Nephron (organoid): Measurements from ENCODE around the gene C14orf180.
"Not testable (repeated sequence)": the region's sequence is repeated elsewhere in the genome, so short reads cannot be mapped to it uniquely, and the experiment has no call there.

Experiments
- H3K27ac Mint-ChIP-seq, 3 experiments: 2 replicates each; pipeline ENCODE4 v1.8.0; 2020; ENCODE audit warnings: mixed read lengths in 3 of 3, mild to moderate bottlenecking in 2 of 3, moderate library complexity in 1 of 3
- H3K27me3 Mint-ChIP-seq: 2 replicates; pipeline ENCODE4 v1.8.0; 2021; ENCODE audit warnings: low read depth, mild to moderate bottlenecking, moderate library complexity, mixed read lengths
- H3K36me3 Mint-ChIP-seq: 2 replicates; pipeline ENCODE4 v1.8.0; 2020; ENCODE audit warnings: low read depth, mixed read lengths
- H3K4me1 Mint-ChIP-seq: 2 replicates; pipeline ENCODE4 v1.8.0; 2020; ENCODE audit warnings: mixed read lengths
- H3K4me3 Mint-ChIP-seq, 3 experiments: 2 replicates each; pipeline ENCODE4 v1.8.0; 2020; ENCODE audit warnings: mild to moderate bottlenecking in 3 of 3, mixed read lengths in 3 of 3, moderate library complexity in 2 of 3
- H3K9me3 Mint-ChIP-seq: 2 replicates; pipeline ENCODE4 v1.8.0; 2020; ENCODE audit warnings: mixed read lengths
- TF ChIP-seq, protein P1 (sequence below), 3 experiments: fragments of 200-600 bp; sonication (generic); IDR thresholded peaks; one replicate each; pipeline ENCODE4 v1.5.0; 2021; ENCODE audit warnings: antibody characterized with exemption in 3 of 3; ENCODE audit not compliant: unreplicated experiment in 3 of 3

C14orf180 gene

DNA sequence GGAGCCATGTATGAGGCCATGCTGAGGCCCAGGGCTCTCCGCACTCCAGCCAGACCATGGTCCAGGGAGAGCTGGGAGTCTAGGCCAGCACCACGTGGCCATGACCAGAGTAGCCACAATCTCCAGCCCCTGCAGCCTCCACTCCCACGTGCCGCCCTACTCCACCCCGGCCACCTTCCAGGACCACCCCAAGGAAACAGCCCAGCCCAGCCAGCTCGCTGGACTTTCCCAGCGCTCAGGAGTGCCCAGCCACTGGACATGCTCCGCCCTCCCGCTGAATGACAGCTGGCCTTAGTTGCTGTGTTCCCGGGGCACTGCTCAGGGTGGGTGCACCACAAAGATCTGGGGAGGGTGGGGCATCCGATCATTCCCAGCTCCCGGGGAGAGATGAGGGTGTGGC is 2.1 kb upstream of the C14orf180 start:
- no peaks in the 10 kb centered on the region for H3K36me3 Mint-ChIP-seq

DNA sequence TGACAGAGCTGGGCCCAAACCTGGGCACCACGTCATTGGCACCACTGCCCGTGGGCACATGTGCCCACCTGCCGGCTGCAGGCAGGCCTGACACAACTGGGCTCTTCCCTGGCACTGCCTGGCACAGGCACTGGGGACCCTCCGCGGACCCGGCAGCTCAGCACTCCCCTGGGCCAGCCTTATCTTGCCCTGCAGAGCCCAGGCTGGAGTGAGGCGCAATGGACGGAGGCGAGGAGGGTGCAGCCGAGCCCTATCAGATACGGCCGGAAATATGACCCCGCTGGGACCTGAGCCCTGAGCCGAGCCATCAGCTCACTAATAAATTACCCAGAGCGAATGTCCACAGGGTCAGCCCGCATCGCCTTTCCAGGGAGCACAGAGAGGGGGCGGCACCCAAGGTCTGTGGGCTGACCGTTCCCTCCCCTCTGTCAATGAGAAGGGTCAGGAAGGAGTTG is 1.7 kb upstream of the C14orf180 start:
- TF ChIP-seq, protein P1, sequence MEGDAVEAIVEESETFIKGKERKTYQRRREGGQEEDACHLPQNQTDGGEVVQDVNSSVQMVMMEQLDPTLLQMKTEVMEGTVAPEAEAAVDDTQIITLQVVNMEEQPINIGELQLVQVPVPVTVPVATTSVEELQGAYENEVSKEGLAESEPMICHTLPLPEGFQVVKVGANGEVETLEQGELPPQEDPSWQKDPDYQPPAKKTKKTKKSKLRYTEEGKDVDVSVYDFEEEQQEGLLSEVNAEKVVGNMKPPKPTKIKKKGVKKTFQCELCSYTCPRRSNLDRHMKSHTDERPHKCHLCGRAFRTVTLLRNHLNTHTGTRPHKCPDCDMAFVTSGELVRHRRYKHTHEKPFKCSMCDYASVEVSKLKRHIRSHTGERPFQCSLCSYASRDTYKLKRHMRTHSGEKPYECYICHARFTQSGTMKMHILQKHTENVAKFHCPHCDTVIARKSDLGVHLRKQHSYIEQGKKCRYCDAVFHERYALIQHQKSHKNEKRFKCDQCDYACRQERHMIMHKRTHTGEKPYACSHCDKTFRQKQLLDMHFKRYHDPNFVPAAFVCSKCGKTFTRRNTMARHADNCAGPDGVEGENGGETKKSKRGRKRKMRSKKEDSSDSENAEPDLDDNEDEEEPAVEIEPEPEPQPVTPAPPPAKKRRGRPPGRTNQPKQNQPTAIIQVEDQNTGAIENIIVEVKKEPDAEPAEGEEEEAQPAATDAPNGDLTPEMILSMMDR (IDR thresholded peaks at IDR 0.05; ENCODE audit: unreplicated experiment in 3 of 3): no peak
- Mint-ChIP-seq H3K27me3 (peaks cover 15% of the 10 kb centered on the region), H3K36me3 (no peaks in the 10 kb centered on the region), H3K9me3 (no peaks in the 10 kb centered on the region), H3K4me3 (no peak overlapping the region), H3K4me1 (peaks cover 52% of the 10 kb centered on the region), H3K27ac (peak overlapping the region in 1 of 3 experiments; percentile 28)

More for the DNA sequence above, 2.1 kb upstream of the C14orf180 start:
- TF ChIP-seq, protein P1 (IDR thresholded peaks at IDR 0.05; ENCODE audit: unreplicated experiment in 3 of 3): no peak
- Mint-ChIP-seq H3K4me1 (peaks cover 52% of the 10 kb centered on the region), H3K4me3 (no peak overlapping the region), H3K27ac (peak overlapping the region in 2 of 3 experiments; percentile 74 to 87), H3K9me3 (no peaks in the 10 kb centered on the region), H3K27me3 (peaks cover 18% of the 10 kb centered on the region)

DNA sequence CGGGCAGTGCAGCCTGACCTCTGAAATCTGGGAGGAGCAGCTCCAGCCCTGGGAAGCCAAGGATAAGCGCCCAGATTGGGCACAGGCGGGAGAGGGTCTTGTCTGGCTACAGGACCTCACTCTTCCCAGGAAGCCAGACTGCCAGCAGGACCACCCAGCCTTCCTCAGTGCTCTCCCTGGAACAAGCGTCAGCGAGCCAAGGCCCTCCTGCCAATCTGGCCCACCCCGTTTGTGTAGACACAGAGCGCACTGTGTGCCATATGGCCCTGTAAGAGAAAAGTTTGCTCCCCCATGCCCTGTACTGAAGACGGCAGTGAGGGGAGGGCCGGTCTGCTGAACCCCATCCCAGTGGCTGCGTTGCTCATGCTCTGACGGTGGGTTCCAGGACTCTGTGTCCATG is 1.2 kb upstream of the C14orf180 start:
- TF ChIP-seq, protein P1 (IDR thresholded peaks at IDR 0.05; ENCODE audit: unreplicated experiment in 3 of 3): no peak
- Mint-ChIP-seq H3K9me3 (no peaks in the 10 kb centered on the region), H3K27me3 (peaks cover 15% of the 10 kb centered on the region), H3K4me1 (peaks cover 51% of the 10 kb centered on the region), H3K4me3 (no peak overlapping the region), H3K27ac (peak overlapping the region in 1 of 3 experiments; percentile 28), H3K36me3 (no peaks in the 10 kb centered on the region)

DNA sequence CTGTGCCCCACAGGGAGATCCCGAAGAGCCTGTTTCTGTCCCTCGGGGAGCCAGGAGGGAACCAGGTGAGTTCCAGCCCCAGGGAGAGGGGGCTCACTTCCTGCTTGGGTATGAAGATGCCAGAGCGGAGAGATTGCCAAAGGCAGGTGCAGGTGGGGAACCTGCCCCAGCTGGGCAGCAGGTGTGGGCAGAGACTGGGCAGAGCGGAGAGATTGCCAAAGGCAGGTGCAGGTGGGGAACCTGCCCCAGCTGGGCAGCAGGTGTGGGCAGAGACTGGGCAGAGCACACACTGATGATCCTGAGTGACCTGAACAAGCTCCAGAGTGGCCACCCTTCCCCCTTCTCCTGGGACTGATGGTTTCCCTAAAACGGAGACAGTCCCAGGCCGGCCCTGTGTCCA is 375 bp downstream of the C14orf180 start:
- H3K27ac Mint-ChIP-seq, H3K4me3 Mint-ChIP-seq, H3K36me3 Mint-ChIP-seq, H3K9me3 Mint-ChIP-seq: not testable (repeated sequence)
- peaks cover 53% of the 10 kb centered on the region for H3K4me1 Mint-ChIP-seq
- peaks cover 16% of the 10 kb centered on the region for H3K27me3 Mint-ChIP-seq

DNA sequence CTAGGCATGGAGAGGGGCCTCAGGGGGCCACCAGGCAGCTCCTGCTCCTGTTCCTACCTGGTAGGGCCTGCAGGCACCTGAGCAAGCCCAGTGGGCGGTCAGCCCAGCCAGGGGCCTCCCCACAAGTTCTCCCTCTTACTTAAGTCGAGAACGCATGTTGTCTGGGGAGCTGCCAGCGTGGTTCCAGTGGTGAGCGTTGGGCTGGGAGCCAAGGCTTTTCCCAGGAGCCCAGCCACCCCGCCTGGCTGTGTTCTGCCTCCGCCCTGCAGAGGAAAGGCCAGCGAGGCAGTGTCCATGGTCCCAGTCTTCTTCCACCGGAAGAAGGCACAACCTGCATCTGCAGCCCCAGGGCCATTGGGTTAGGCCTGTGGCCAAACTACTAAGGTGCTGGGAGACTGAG is 1.4 kb downstream of the C14orf180 start:
- H3K36me3 Mint-ChIP-seq: no peaks in the 10 kb centered on the region
- H3K9me3 Mint-ChIP-seq: no peaks in the 10 kb centered on the region
- peaks cover 8% of the 10 kb centered on the region for H3K27me3 Mint-ChIP-seq

DNA sequence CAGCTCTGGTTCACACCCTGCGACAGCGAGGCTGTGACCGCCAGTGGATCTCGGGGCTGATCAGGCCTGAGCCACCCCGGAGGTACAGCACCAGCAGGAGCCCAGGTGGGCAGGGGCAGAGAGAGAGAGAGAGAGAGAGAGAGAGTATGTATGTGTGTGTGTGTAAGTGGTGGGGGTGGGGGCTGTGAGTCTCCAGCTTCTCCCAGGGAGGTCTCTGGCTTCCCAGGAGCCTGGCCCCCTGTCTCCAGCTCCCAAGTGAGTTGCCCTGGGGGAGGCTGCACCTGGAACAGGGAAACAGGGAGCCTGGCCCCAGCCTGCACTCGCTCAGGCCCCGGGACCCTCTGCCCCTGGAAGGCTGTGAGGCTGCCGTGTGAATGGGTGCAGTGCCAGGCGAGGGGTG is 2.0 kb downstream of the C14orf180 start:
- H3K27ac Mint-ChIP-seq: peak overlapping the region in 1 of 3 experiments; percentile 86
- no peaks in the 10 kb centered on the region for H3K36me3 Mint-ChIP-seq
- TF ChIP-seq, protein P1 (IDR thresholded peaks at IDR 0.05; ENCODE audit: unreplicated experiment in 3 of 3): no peak
- H3K27me3 Mint-ChIP-seq: peaks cover 8% of the 10 kb centered on the region
- peaks cover 52% of the 10 kb centered on the region for H3K4me1 Mint-ChIP-seq
- H3K4me3 Mint-ChIP-seq: peak overlapping the region; percentile 40 to 80 (median 63)
- H3K9me3 Mint-ChIP-seq: no peaks in the 10 kb centered on the region

More for the DNA sequence above, 1.4 kb downstream of the C14orf180 start:
- TF ChIP-seq, protein P1 (IDR thresholded peaks at IDR 0.05; ENCODE audit: unreplicated experiment in 3 of 3): no peak
- Mint-ChIP-seq H3K4me1 (peaks cover 51% of the 10 kb centered on the region), H3K4me3 (no peak overlapping the region), H3K27ac (peak overlapping the region in 1 of 3 experiments; percentile 24)
